Mammary epithelial cell (primary cell): ENCODE measurements around the gene NAA16.

ENCODE experiments used
- CTCF ChIP-seq, 2 donors: IDR thresholded peaks in 1 of 2; conservative IDR thresholded peaks in 1 of 2; 2 replicates each; pipeline ENCODE4 v1.5.1; 2011 to 2012; ENCODE audit warnings: inconsistent platforms in 2 of 2, low read length in 2 of 2, mild to moderate bottlenecking in 2 of 2, control low read depth in 1 of 2, low read depth in 1 of 2; ENCODE audit not compliant: insufficient read depth in 1 of 2; ENCODE audit errors: extremely low read depth in 1 of 2
- EZH2 ChIP-seq: IDR thresholded peaks from 2 replicates; pipeline ENCODE4 v1.6.1; 2012; ENCODE audit warnings: low read length, inconsistent platforms, borderline replicate concordance

GRCh38 chr13:41334810-41335209 is 23.7 kb downstream of the NAA16 start:
- TF ChIP-seq CTCF (conservative IDR thresholded peaks at IDR 0.05 in 1 of 2, IDR thresholded peaks at IDR 0.05 in 1 of 2; ENCODE audit: extremely low read depth in 1 of 2, insufficient read depth in 1 of 2, low read depth in 1 of 2, low read length in 2 of 2) (no peak), EZH2 (no peak)
